GM19099 (cell line): ENCODE measurements around the gene PARD6B.

Experiments
- POLR2A ChIP-seq: IDR thresholded peaks from 3 replicates; pipeline ENCODE4 v1.6.1; 2011; ENCODE audit warnings: low read depth; ENCODE audit not compliant: insufficient read length; ENCODE audit errors: extremely low read depth

The PARD6B gene

GRCh38 chr20:50694379-50695134, 36.8 kb upstream of the PARD6B start:
- no peak for TF ChIP-seq POLR2A

GRCh38 chr20:50695135-50695872, 36.1 kb upstream of the PARD6B start:
- no peak for TF ChIP-seq POLR2A

GRCh38 chr20:50699688-50700087, 31.7 kb upstream of the PARD6B start:
- TF ChIP-seq POLR2A = no peak

- no peak for TF ChIP-seq POLR2A
Observed at GRCh38 chr20:50701041-50701963, 30.1 kb upstream of the PARD6B start.

- no peak for TF ChIP-seq POLR2A
Observed at GRCh38 chr20:50704514-50704913, 26.9 kb upstream of the PARD6B start.

GRCh38 chr20:50704971-50705370, 26.4 kb upstream of the PARD6B start:
- no peak for TF ChIP-seq POLR2A

GRCh38 chr20:50708845-50709635, 22.3 kb upstream of the PARD6B start:
- TF ChIP-seq POLR2A = no peak

- no peak for TF ChIP-seq POLR2A
Observed at GRCh38 chr20:50709636-50709973, 21.8 kb upstream of the PARD6B start.

GRCh38 chr20:50710492-50711063, 20.8 kb upstream of the PARD6B start:
- TF ChIP-seq POLR2A = no peak

GRCh38 chr20:50711113-50711825, 20.1 kb upstream of the PARD6B start:
- TF ChIP-seq POLR2A = no peak

- no peak for TF ChIP-seq POLR2A
Observed at GRCh38 chr20:50712771-50713656, 18.4 kb upstream of the PARD6B start.

GRCh38 chr20:50713657-50714101, 17.7 kb upstream of the PARD6B start:
- TF ChIP-seq POLR2A = no peak

- TF ChIP-seq POLR2A = no peak
Observed at GRCh38 chr20:50715694-50716093, 15.7 kb upstream of the PARD6B start.
